Caco-2 (cell line): Measurements from ENCODE around the gene SORBS2. TPM values are rescaled to one million over a fixed set of nuclear protein-coding genes. Genes with fewer than 3 reads are reported as not detected.

Experiments used
- BruUV-seq: library from RNA; stranded (reverse); fragments of 400-500 nt; replicated peaks from 2 replicates; lab custom pipeline; 2021; lab: Mats Ljungman, UMichigan
- CTCF ChIA-PET: fragments of 300-600 bp; sonication (Branson Sonifier 250); formaldehyde crosslinking; loops from one replicate; lab custom pipeline; 2022; ENCODE audit warnings: antibody characterized with exemption; lab: Charles Lee
- POLR2A ChIA-PET: fragments of 300-600 bp; sonication (Branson Sonifier 250); formaldehyde crosslinking; loops from one replicate; lab custom pipeline; 2022; ENCODE audit warnings: antibody characterized with exemption; lab: Charles Lee
- DNase-seq, 2 experiments: peaks; one replicate each; pipeline versions ENCODE4 v3.0.0 to v3.0.0-alpha.2; 2020 to 2022
- H3K27me3 ChIP-seq: replicated peaks from 2 replicates; pipeline ENCODE4 v1.6.0; 2011; ENCODE audit warnings: low read length; ENCODE audit not compliant: control insufficient read depth, insufficient read depth
- H3K36me3 ChIP-seq: 2 replicates; pipeline ENCODE4 v1.5.1; 2011; ENCODE audit warnings: low read length; ENCODE audit not compliant: control insufficient read depth, insufficient read depth
- H3K4me1 ChIP-seq: fragments of 250-450 bp; sonication (Bioruptor Pico); 2 replicates; pipeline ENCODE4 v1.5.1; 2020; ENCODE audit warnings: mild to moderate bottlenecking
- H3K4me3 ChIP-seq: 2 replicates; pipeline ENCODE4 v1.5.1; 2011; ENCODE audit warnings: low read depth, mild to moderate bottlenecking, control low read depth, low read length
- H3K9me3 ChIP-seq: fragments of 250-450 bp; sonication (Bioruptor Pico); 2 replicates; pipeline ENCODE4 v1.5.1; 2020; ENCODE audit warnings: mild to moderate bottlenecking, moderate library complexity
- H3K27ac Mint-ChIP-seq: one replicate; pipeline ENCODE4 v1.8.0; 2022; ENCODE audit warnings: mixed read lengths; ENCODE audit not compliant: unreplicated experiment
- H3K27me3 Mint-ChIP-seq: one replicate; pipeline ENCODE4 v1.8.0; 2022; ENCODE audit warnings: mixed read lengths; ENCODE audit not compliant: insufficient read depth, unreplicated experiment
- H3K36me3 Mint-ChIP-seq: one replicate; pipeline ENCODE4 v1.8.0; 2022; ENCODE audit warnings: mild to moderate bottlenecking, mixed read lengths; ENCODE audit not compliant: insufficient read depth, unreplicated experiment
- H3K4me1 Mint-ChIP-seq: one replicate; pipeline ENCODE4 v1.8.0; 2022; ENCODE audit warnings: low read depth, mixed read lengths; ENCODE audit not compliant: unreplicated experiment
- H3K4me3 Mint-ChIP-seq: one replicate; pipeline ENCODE4 v1.8.0; 2022; ENCODE audit warnings: mild to moderate bottlenecking, moderate library complexity, mixed read lengths; ENCODE audit not compliant: unreplicated experiment
- H3K9me3 Mint-ChIP-seq: one replicate; pipeline ENCODE4 v1.8.0; 2022; ENCODE audit warnings: mixed read lengths; ENCODE audit not compliant: unreplicated experiment
- intact Hi-C: fragments of 100-400 bp; cut with micrococcal nuclease; formaldehyde crosslinking; loops from one replicate; pipeline ENCODE4 v1.10.0; 2022; ENCODE audit not compliant: unreplicated experiment
- total RNA-seq: library from RNA; stranded (reverse); gene quantifications from 2 replicates; pipeline ENCODE4 v1.2.3, GENCODE V29; 2022
- TF ChIP-seq, protein P1 (sequence below), 2 experiments: fragments of 200-600 bp in 1 of 2; IDR thresholded peaks; 1 replicate in 1 of 2; 2 replicates in 1 of 2; pipeline versions ENCODE4 v1.5.1 to v1.8.0; 2011 to 2022; ENCODE audit warnings: antibody characterized with exemption in 1 of 2, control low read depth in 1 of 2, inconsistent platforms in 1 of 2, low read depth in 1 of 2, low read length in 1 of 2, mild to moderate bottlenecking in 1 of 2, moderate library complexity in 1 of 2; ENCODE audit not compliant: insufficient read depth in 1 of 2, severe bottlenecking in 1 of 2, unreplicated experiment in 1 of 2

Gene SORBS2
- total RNA-seq, 1 experiment from 2014 or later = 47.7 TPM

DNA sequence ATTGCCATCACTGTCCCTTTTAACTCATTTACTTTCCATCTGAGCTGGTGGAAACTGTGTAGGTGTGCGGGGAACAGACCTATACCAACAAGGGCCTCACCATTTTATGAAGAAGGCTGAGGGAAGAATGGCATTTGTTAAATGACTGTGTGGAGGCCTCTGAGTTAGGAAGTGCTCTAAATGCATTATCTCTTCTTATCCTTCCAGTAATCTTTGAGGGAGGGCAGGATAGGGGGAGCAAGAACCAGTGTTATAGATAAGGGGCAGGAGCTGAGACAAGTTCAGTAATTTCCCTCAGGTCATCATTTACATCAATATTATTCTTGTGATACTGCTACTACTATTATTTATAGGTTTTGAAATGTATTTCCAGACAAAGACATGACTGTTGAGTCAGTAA is 154.3 kb downstream of the SORBS2 start:
- H3K36me3 ChIP-seq = no peaks in the 10 kb centered on the region; the same call in none of the 2 replicates
- no peaks in the 10 kb centered on the region for H3K9me3 Mint-ChIP-seq
- H3K9me3 ChIP-seq = no peaks in the 10 kb centered on the region
- H3K36me3 Mint-ChIP-seq = peaks cover 10% of the 10 kb centered on the region
- ChIA-PET POLR2A (no interaction called here), CTCF (no interaction called here)
- peaks cover 8% of the 10 kb centered on the region for H3K4me1 Mint-ChIP-seq
- no peak overlapping the region for H3K27ac Mint-ChIP-seq
- H3K27me3 Mint-ChIP-seq = no peaks in the 10 kb centered on the region
- no peak overlapping the region for H3K4me3 Mint-ChIP-seq
- no TSS peak for BruUV-seq
- DNase-seq = no peak
- TF ChIP-seq, protein P1, sequence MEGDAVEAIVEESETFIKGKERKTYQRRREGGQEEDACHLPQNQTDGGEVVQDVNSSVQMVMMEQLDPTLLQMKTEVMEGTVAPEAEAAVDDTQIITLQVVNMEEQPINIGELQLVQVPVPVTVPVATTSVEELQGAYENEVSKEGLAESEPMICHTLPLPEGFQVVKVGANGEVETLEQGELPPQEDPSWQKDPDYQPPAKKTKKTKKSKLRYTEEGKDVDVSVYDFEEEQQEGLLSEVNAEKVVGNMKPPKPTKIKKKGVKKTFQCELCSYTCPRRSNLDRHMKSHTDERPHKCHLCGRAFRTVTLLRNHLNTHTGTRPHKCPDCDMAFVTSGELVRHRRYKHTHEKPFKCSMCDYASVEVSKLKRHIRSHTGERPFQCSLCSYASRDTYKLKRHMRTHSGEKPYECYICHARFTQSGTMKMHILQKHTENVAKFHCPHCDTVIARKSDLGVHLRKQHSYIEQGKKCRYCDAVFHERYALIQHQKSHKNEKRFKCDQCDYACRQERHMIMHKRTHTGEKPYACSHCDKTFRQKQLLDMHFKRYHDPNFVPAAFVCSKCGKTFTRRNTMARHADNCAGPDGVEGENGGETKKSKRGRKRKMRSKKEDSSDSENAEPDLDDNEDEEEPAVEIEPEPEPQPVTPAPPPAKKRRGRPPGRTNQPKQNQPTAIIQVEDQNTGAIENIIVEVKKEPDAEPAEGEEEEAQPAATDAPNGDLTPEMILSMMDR (IDR thresholded peaks at IDR 0.05; ENCODE audit: insufficient read depth in 1 of 2, low read depth in 1 of 2, low read length in 1 of 2, severe bottlenecking in 1 of 2, unreplicated experiment in 1 of 2) = no peak
- H3K4me1 ChIP-seq = peaks cover 5% of the 10 kb centered on the region; the same call in 1 of the 2 replicates
- H3K4me3 ChIP-seq = no peak overlapping the region
- intact Hi-C loops = no loop called here
- no peaks in the 10 kb centered on the region for H3K27me3 ChIP-seq

DNA sequence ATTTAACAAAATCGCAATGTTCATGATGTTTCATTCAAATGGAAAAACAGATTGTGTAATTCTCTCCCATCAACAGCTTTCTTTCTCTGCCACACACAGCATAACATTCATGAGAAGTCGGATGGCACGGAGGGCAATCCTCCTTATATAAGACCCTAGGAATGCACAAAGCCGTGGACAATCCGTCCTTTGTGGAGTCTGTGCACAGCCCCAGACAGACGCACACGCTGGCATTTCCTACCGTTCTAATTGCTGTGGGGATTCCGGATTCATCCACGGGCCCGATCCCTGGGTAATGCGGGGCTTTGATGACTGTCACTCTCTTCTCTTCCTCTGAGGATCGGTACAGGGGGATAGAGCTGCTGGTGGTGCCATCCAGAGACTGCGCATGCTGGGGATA is 154.8 kb downstream of the SORBS2 start:
- H3K27me3 ChIP-seq = no peaks in the 10 kb centered on the region
- Mint-ChIP-seq H3K9me3 (no peaks in the 10 kb centered on the region), H3K4me3 (no peak overlapping the region), H3K4me1 (peaks cover 8% of the 10 kb centered on the region), H3K36me3 (peaks cover 10% of the 10 kb centered on the region), H3K27me3 (no peaks in the 10 kb centered on the region), H3K27ac (no peak overlapping the region)
- peaks cover 1% of the 10 kb centered on the region for H3K36me3 ChIP-seq
- intact Hi-C loops = no loop called here
- DNase-seq = no peak
- H3K4me3 ChIP-seq = no peak overlapping the region
- ChIA-PET CTCF (no interaction called here), POLR2A (no interaction called here)
- peaks cover 7% of the 10 kb centered on the region for H3K4me1 ChIP-seq
- BruUV-seq = no TSS peak
- TF ChIP-seq, protein P1 (IDR thresholded peaks at IDR 0.05; ENCODE audit: insufficient read depth in 1 of 2, low read depth in 1 of 2, low read length in 1 of 2, severe bottlenecking in 1 of 2, unreplicated experiment in 1 of 2) = no peak
- H3K9me3 ChIP-seq = no peaks in the 10 kb centered on the region

DNA sequence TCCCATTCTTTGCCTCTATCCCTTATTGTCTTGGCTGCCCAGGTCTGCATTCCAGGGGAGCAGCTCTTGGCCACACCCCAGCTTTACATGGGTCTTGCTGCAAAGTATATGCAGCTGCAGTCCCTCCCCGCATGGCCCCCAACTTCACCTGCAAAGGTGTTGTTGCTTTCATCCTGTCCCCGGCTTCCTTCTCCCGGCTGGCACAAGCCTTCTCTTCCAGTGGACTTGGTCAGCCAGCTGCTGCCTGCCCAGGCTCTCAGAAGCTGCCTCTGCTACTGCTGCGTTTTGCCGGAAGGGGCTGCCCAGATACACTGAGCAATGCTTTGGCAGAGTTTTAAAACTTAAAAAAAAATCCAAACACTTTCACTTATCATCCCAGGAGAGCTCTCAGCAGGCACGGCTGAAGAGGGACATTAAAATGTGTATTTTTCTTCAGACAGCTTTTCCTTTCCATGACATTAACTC is 155.5 kb downstream of the SORBS2 start:
- no peak overlapping the region for H3K4me3 ChIP-seq
- H3K27me3 ChIP-seq = no peaks in the 10 kb centered on the region
- Mint-ChIP-seq H3K36me3 (peaks cover 10% of the 10 kb centered on the region), H3K4me1 (peaks cover 10% of the 10 kb centered on the region), H3K9me3 (no peaks in the 10 kb centered on the region), H3K27ac (no peak overlapping the region), H3K27me3 (no peaks in the 10 kb centered on the region), H3K4me3 (no peak overlapping the region)
- H3K9me3 ChIP-seq = no peaks in the 10 kb centered on the region
- TF ChIP-seq, protein P1 (IDR thresholded peaks at IDR 0.05; ENCODE audit: insufficient read depth in 1 of 2, low read depth in 1 of 2, low read length in 1 of 2, severe bottlenecking in 1 of 2, unreplicated experiment in 1 of 2) = no peak
- no TSS peak for BruUV-seq
- intact Hi-C loops = no loop called here
- peaks cover 1% of the 10 kb centered on the region for H3K36me3 ChIP-seq
- ChIA-PET CTCF (no interaction called here), POLR2A (no interaction called here)
- DNase-seq = no peak
- peaks cover 14% of the 10 kb centered on the region for H3K4me1 ChIP-seq
